Liver (tissue), 9 donors: ENCODE data around the gene C15orf62. TPM values are rescaled to one million over a fixed set of nuclear protein-coding genes. Genes with fewer than 3 reads are reported as not detected.
A peak's percentile ranks its signal among the peaks of the same experiment; 100 is the strongest.

ENCODE experiments used
- DNase-seq: peaks from one replicate; pipeline ENCODE4 v3.0.0-alpha.2; 2017; ENCODE audit warnings: low spot score
- H3K27ac ChIP-seq, 2 donors: one replicate each; pipeline ENCODE4 v1.7.0; 2013; ENCODE audit warnings: inconsistent platforms in 2 of 2, low read length in 2 of 2, control low read depth in 1 of 2, low read depth in 1 of 2, mild to moderate bottlenecking in 1 of 2
- H3K27me3 ChIP-seq, 4 donors: one replicate each; pipeline versions ENCODE4 v1.6.1 to v1.7.0; 2013; ENCODE audit warnings: low read length in 3 of 4, inconsistent platforms in 1 of 4, mild to moderate bottlenecking in 1 of 4, moderate library complexity in 1 of 4; ENCODE audit not compliant: control insufficient read depth in 4 of 4, insufficient read depth in 4 of 4
- H3K36me3 ChIP-seq, 4 donors: one replicate each; pipeline versions ENCODE4 v1.6.1 to v1.7.0; 2013; ENCODE audit warnings: low read length in 3 of 4, mild to moderate bottlenecking in 3 of 4, low read depth in 1 of 4, moderate library complexity in 1 of 4; ENCODE audit not compliant: control insufficient read depth in 4 of 4, insufficient read depth in 3 of 4
- H3K4me1 ChIP-seq, 4 donors: one replicate each; pipeline versions ENCODE4 v1.6.1 to v1.7.0; 2013; ENCODE audit warnings: low read length in 3 of 4, mild to moderate bottlenecking in 3 of 4, moderate library complexity in 1 of 4; ENCODE audit not compliant: control insufficient read depth in 4 of 4, insufficient read depth in 4 of 4
- H3K4me3 ChIP-seq, 3 donors: one replicate each; pipeline versions ENCODE4 v1.6.1 to v1.7.0; 2013; ENCODE audit warnings: low read length in 3 of 3, control low read depth in 1 of 3, low read depth in 1 of 3, mild to moderate bottlenecking in 1 of 3
- H3K9ac ChIP-seq, 2 donors: one replicate each; pipeline ENCODE4 v1.7.0; 2013; ENCODE audit warnings: low read length in 2 of 2, mild to moderate bottlenecking in 2 of 2, moderate library complexity in 2 of 2, control low read depth in 1 of 2, low read depth in 1 of 2
- H3K9me3 ChIP-seq, 4 donors: one replicate each; pipeline versions ENCODE4 v1.6.1 to v1.7.0; 2013; ENCODE audit warnings: low read length in 3 of 4; ENCODE audit not compliant: control insufficient read depth in 4 of 4
- EGR1 ChIP-seq, 2 donors: IDR thresholded peaks; 2 replicates each; pipeline ENCODE4 v1.6.1; 2016 to 2018; ENCODE audit warnings: antibody characterized with exemption in 2 of 2, low read depth in 2 of 2
- FOXA1 ChIP-seq: IDR thresholded peaks from 2 replicates; pipeline ENCODE4 v1.6.1; 2016; ENCODE audit warnings: antibody characterized with exemption
- FOXA2 ChIP-seq: IDR thresholded peaks from 2 replicates; pipeline ENCODE4 v1.6.1; 2016; ENCODE audit warnings: antibody characterized with exemption
- HNF4A ChIP-seq, 2 donors: conservative IDR thresholded peaks; 2 replicates each; pipeline ENCODE4 v1.6.1; 2016; ENCODE audit warnings: antibody characterized with exemption in 2 of 2, mild to moderate bottlenecking in 2 of 2
- HNF4G ChIP-seq: IDR thresholded peaks from 2 replicates; pipeline ENCODE4 v1.6.1; 2016; ENCODE audit warnings: antibody characterized with exemption
- JUND ChIP-seq, 2 donors: IDR thresholded peaks; 2 replicates each; pipeline ENCODE4 v1.6.1; 2016; ENCODE audit warnings: antibody characterized with exemption in 2 of 2
- RAD21 ChIP-seq, 2 donors: IDR thresholded peaks; 2 replicates each; pipeline ENCODE4 v1.6.1; 2016; ENCODE audit warnings: antibody characterized with exemption in 2 of 2, mild to moderate bottlenecking in 2 of 2
- RXRA ChIP-seq, 2 donors: IDR thresholded peaks; 2 replicates each; pipeline ENCODE4 v1.6.1; 2017 to 2018; ENCODE audit warnings: antibody characterized with exemption in 2 of 2, mild to moderate bottlenecking in 1 of 2
- SP1 ChIP-seq: IDR thresholded peaks from 2 replicates; pipeline ENCODE4 v1.6.1; 2018; ENCODE audit warnings: antibody characterized with exemption, mild to moderate bottlenecking
- YY1 ChIP-seq: IDR thresholded peaks from 2 replicates; pipeline ENCODE4 v1.6.1; 2016; ENCODE audit warnings: antibody characterized with exemption, mild to moderate bottlenecking
- ZBTB33 ChIP-seq: IDR thresholded peaks from 2 replicates; pipeline ENCODE4 v1.6.1; 2016; ENCODE audit warnings: antibody characterized with exemption
- WGBS: extraction: QIAGEN DNeasy Blood & Tissue Kit; methylation state at CpG from one replicate; pipeline ENCODE4 v1.1.7; 2013; 5-methylcytosine and 5-hydroxymethylcytosine counted together
- polyA plus RNA-seq, 2 donors: library from polyadenylated mRNA; stranded (reverse) in 1 of 2; unstranded in 1 of 2; fragments of 200-250 nt in 1 of 2; fragments of >200 nt in 1 of 2; fragmentation: Nextera tagmentation in 1 of 2; extraction: Ambion mirVana in 1 of 2; gene quantifications; one replicate each; pipeline versions ENCODE4 v1.2.1 to v1.2.3, GENCODE V29; 2013 to 2015
- total RNA-seq, 2 donors: library from RNA; depleted of rRNA; stranded (reverse); fragments of >200 nt; gene quantifications; one replicate each; pipeline ENCODE4 v1.2.3, GENCODE V29; 2014
- TF ChIP-seq, protein P1 (sequence below): IDR thresholded peaks from 2 replicates; pipeline ENCODE4 v1.6.1; 2016; ENCODE audit warnings: antibody characterized with exemption, mild to moderate bottlenecking
- TF ChIP-seq, protein P2 (sequence below): fragments of 150-350 bp; IDR thresholded peaks from 2 replicates; pipeline ENCODE4 v1.5.1; 2017; ENCODE audit warnings: improper control_type of control experiment, low read depth, low read length; ENCODE audit not compliant: missing input control
- TF ChIP-seq, protein P3 (sequence below): IDR thresholded peaks from 2 replicates; pipeline ENCODE4 v1.6.1; 2016; ENCODE audit warnings: antibody characterized with exemption
- donor health status: healthy.
- donor health status: healthy.
- donor health status: healthy.
- donor health status: healthy.
- donor health status: healthy.

The C15orf62 gene
- total and polyA plus RNA-seq, 4 donors = 0.19 to 0.92 (median 0.59) TPM

DNA sequence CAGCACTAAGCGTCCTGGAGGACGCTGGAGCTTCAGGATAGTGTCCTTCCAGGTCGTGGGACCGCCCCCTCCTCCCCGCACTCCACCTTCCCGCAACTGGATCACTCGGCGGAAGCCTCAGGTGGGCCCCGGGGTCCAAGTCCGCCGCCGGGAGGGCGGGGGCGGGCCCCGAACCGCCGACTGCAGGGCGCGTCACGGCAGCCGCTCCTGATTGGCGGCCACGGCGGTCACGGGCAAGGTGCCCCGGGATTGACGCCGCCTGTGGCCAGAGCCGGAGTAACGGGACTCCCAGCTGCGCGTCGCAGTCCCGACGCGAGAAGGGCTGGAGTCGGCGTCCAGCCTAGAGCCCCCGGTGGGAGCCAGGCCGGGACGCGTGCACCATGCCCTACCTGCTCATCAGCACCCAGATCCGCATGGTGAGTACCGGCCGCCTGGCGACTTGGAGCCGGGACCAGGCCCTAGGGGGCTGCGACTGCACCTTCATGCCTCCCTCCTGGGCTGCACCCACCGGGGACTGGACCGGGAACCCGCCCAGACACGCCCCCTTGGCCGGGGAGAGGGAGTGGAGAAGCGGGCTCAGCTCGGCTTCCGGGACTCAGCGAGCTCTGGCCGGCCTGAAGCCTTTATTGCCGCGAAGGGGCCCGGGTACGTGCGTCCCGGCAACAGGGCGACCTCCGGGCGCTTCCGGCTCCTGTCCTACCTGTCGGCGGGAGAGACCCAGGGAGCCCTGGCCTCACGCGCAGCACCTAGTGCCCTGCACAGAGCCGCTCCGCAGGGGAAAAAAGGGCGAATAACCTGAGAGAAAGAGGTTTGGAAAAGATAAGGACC is 5.8 kb upstream of the C15orf62 start, which contains the start of gene GCHFR:
GCHFR (plus strand) TSS at position 268 of the 828 bp plus-strand sequence; CDS start at position 381, 113 bp downstream.
- H3K4me1 ChIP-seq = peaks cover 6 to 38% (median 22%) of the 10 kb centered on the region in 4 donors
- under 1% methylated on average over 75 of the region's 75 CpGs for WGBS
- TF ChIP-seq HNF4A (conservative IDR thresholded peaks at IDR 0.05) (peak; percentile 53 to 68), EGR1 (IDR thresholded peaks at IDR 0.05; ENCODE audit: low read depth in 2 of 2) (peak in 1 of 2 donors; percentile 64), FOXA2 (no peak), SP1 (peak; percentile 67), ZBTB33 (no peak), RXRA (IDR thresholded peaks at IDR 0.05) (no peak), RAD21 (IDR thresholded peaks at IDR 0.05) (peak in 1 of 2 donors; percentile 4), FOXA1 (no peak), HNF4G (peak; percentile 57), JUND (IDR thresholded peaks at IDR 0.05) (no peak), YY1 (peak; percentile 51)
- TF ChIP-seq, protein P1, sequence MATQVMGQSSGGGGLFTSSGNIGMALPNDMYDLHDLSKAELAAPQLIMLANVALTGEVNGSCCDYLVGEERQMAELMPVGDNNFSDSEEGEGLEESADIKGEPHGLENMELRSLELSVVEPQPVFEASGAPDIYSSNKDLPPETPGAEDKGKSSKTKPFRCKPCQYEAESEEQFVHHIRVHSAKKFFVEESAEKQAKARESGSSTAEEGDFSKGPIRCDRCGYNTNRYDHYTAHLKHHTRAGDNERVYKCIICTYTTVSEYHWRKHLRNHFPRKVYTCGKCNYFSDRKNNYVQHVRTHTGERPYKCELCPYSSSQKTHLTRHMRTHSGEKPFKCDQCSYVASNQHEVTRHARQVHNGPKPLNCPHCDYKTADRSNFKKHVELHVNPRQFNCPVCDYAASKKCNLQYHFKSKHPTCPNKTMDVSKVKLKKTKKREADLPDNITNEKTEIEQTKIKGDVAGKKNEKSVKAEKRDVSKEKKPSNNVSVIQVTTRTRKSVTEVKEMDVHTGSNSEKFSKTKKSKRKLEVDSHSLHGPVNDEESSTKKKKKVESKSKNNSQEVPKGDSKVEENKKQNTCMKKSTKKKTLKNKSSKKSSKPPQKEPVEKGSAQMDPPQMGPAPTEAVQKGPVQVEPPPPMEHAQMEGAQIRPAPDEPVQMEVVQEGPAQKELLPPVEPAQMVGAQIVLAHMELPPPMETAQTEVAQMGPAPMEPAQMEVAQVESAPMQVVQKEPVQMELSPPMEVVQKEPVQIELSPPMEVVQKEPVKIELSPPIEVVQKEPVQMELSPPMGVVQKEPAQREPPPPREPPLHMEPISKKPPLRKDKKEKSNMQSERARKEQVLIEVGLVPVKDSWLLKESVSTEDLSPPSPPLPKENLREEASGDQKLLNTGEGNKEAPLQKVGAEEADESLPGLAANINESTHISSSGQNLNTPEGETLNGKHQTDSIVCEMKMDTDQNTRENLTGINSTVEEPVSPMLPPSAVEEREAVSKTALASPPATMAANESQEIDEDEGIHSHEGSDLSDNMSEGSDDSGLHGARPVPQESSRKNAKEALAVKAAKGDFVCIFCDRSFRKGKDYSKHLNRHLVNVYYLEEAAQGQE = no peak
- TF ChIP-seq, protein P2, sequence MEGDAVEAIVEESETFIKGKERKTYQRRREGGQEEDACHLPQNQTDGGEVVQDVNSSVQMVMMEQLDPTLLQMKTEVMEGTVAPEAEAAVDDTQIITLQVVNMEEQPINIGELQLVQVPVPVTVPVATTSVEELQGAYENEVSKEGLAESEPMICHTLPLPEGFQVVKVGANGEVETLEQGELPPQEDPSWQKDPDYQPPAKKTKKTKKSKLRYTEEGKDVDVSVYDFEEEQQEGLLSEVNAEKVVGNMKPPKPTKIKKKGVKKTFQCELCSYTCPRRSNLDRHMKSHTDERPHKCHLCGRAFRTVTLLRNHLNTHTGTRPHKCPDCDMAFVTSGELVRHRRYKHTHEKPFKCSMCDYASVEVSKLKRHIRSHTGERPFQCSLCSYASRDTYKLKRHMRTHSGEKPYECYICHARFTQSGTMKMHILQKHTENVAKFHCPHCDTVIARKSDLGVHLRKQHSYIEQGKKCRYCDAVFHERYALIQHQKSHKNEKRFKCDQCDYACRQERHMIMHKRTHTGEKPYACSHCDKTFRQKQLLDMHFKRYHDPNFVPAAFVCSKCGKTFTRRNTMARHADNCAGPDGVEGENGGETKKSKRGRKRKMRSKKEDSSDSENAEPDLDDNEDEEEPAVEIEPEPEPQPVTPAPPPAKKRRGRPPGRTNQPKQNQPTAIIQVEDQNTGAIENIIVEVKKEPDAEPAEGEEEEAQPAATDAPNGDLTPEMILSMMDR = peak; percentile 43
- TF ChIP-seq, protein P3, sequence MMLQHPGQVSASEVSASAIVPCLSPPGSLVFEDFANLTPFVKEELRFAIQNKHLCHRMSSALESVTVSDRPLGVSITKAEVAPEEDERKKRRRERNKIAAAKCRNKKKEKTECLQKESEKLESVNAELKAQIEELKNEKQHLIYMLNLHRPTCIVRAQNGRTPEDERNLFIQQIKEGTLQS = no peak
- H3K27ac ChIP-seq = peak within 1 kb of the TSS; percentile 89 to 93
- H3K9me3 ChIP-seq = no peaks in the 10 kb centered on the region
- H3K9ac ChIP-seq = peak within 1 kb of the TSS; percentile 82 to 88
- DNase-seq = peak; percentile 80
- peak within 1 kb of the TSS; percentile 54 to 93 (median 78) for H3K4me3 ChIP-seq
- H3K36me3 ChIP-seq = peaks cover 0 to 18% (median 5%) of the 10 kb centered on the region in 4 donors
- H3K27me3 ChIP-seq = no peaks in the 10 kb centered on the region
